Esophagus muscularis mucosa (tissue), 3 donors: ENCODE measurements around the gene ECI2.

Source experiments
- POLR2A ChIP-seq: fragments of 450-650 bp; IDR thresholded peaks from one replicate; pipeline ENCODE4 v1.6.1; 2017; ENCODE audit warnings: antibody characterized with exemption, moderate library complexity, mild to moderate bottlenecking, low read depth
- POLR2AphosphoS5 ChIP-seq, 2 donors: sonication (generic); formaldehyde crosslinking; IDR thresholded peaks; one replicate each; pipeline ENCODE4 v1.6.1; 2017; ENCODE audit warnings: antibody characterized with exemption in 2 of 2
- TF ChIP-seq, protein P1 (sequence below), 3 experiments: fragments of 200-600 bp in 2 of 3; fragments of 450-650 bp in 1 of 3; sonication (generic) in 2 of 3; IDR thresholded peaks; one replicate each; pipeline ENCODE4 v1.5.1; 2017 to 2019; ENCODE audit warnings: antibody characterized with exemption in 3 of 3, mild to moderate bottlenecking in 2 of 3, moderate library complexity in 1 of 3

- TF ChIP-seq POLR2A (no peak), POLR2AphosphoS5 (IDR thresholded peaks at IDR 0.05) (no peak)
- TF ChIP-seq, protein P1, sequence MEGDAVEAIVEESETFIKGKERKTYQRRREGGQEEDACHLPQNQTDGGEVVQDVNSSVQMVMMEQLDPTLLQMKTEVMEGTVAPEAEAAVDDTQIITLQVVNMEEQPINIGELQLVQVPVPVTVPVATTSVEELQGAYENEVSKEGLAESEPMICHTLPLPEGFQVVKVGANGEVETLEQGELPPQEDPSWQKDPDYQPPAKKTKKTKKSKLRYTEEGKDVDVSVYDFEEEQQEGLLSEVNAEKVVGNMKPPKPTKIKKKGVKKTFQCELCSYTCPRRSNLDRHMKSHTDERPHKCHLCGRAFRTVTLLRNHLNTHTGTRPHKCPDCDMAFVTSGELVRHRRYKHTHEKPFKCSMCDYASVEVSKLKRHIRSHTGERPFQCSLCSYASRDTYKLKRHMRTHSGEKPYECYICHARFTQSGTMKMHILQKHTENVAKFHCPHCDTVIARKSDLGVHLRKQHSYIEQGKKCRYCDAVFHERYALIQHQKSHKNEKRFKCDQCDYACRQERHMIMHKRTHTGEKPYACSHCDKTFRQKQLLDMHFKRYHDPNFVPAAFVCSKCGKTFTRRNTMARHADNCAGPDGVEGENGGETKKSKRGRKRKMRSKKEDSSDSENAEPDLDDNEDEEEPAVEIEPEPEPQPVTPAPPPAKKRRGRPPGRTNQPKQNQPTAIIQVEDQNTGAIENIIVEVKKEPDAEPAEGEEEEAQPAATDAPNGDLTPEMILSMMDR (IDR thresholded peaks at IDR 0.05): no peak
Observed at GRCh38 chr6:4180652-4181255, 45.4 kb upstream of the ECI2 start.
